ENCODE data around the gene SH3BP4. TPM values are rescaled to one million over a fixed set of nuclear protein-coding genes. Genes with fewer than 3 reads are reported as not detected.

SH3BP4 gene
- total and polyA plus RNA-seq, 2 of the 13 experiments (the other 11 are each of a cell fraction or from before 2014, with no cell fraction given) = 34.6 to 99.1 TPM

GRCh38 chr2:234953116-234954031 is 1.6 kb downstream of the SH3BP4 start (continued):
- TF ChIP-seq KIAA2018 (CRISPR knock-in tag; IDR thresholded peaks at IDR 0.05; ENCODE audit: borderline replicate concordance) (no peak), ZFP37 (CRISPR knock-in tag; IDR thresholded peaks at IDR 0.05; ENCODE audit: borderline replicate concordance) (no peak), PHF8 (CRISPR knock-in tag; IDR thresholded peaks at IDR 0.05) (peak; percentile 14; the same call in 1 of the 2 replicates), HMGXB4 (CRISPR knock-in tag; IDR thresholded peaks at IDR 0.05; ENCODE audit: borderline replicate concordance in 1 of 2, low read depth in 1 of 2) (0 out of 4 replicates have a peak, but pooled peaks of 1 of the 2 experiments have one; percentile 7), KDM5A (IDR thresholded peaks at IDR 0.05; ENCODE audit: borderline replicate concordance, low read length) (no peak), ZBTB39 (CRISPR knock-in tag; IDR thresholded peaks at IDR 0.05) (no peak), AFF4 (CRISPR knock-in tag; IDR thresholded peaks at IDR 0.05) (0 out of 2 replicates have a peak, but pooled peaks have one; percentile 42), TARDBP (CRISPR knock-in tag; IDR thresholded peaks at IDR 0.05) (no peak; the same call in 1 of the 2 replicates)

All from HepG2 (cell line).